ENCODE data around the gene STEAP2.

DNA sequence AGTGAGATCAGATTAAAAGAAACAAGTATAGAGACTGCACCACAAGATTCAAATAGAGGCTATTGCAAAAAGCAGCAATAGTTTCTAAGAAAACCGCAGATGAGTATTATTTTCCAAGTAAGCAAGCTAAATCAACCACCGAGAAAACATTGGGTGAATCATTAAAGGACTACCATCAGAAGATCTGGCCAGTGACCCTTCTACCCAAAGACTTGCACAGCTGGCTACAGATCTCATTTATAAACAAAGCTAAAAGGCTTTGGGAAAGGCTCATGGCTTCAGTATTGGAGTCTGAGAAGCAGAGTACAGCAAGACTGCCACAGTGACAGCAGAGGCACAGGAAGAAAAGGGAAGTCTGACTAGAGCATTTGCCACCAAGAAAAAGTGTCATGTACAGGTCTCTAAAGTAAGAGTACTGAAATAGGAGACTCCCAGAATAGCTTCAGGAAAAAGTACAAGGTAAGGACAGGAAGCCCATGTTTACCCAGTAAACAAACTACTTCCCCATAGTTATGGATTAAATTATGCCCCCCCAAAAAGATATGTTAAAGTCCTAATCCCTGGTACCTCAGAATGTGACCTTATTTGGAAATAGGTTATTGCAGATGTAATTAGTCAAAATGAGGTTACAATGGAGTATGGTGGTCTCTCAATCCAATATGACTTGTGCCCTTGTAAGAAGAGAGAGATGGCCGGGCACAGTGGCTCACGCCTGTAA is 38.3 kb upstream of the STEAP2 start:
- TF ChIP-seq POLR2AphosphoS5 (IDR thresholded peaks at IDR 0.05) (no peak), POLR2A (IDR thresholded peaks at IDR 0.05) (no peak)

All from suprapubic skin (tissue), 4 donors.